ENCODE measurements around the gene MED13L. TPM values are rescaled to one million over a fixed set of nuclear protein-coding genes. Genes with fewer than 3 reads are reported as not detected.

The MED13L gene
- total and polyA plus RNA-seq, 2 donors (not counting 1 experiment from before 2014, with no cell fraction given): 20.3 to 207 TPM

GRCh38 chr12:115988625-115989563 is 288.6 kb downstream of the MED13L start:
- Histone ChIP-seq H3K79me2 (ENCODE audit: control insufficient read depth, insufficient read depth, low read length) (peaks cover 31% of the 10 kb centered on the region), H3K9ac (ENCODE audit: low read length) (peak overlapping the region; percentile 16), H3K9me3 (ENCODE audit: control extremely low read depth in 1 of 3, control insufficient read depth in 2 of 3, insufficient read depth in 1 of 3, low read length in 2 of 3) (no peaks in the 10 kb centered on the region), H3K36me3 (replicated peaks in 1 of 2; ENCODE audit: control extremely low read depth in 1 of 2, control insufficient read depth in 1 of 2, extremely low read depth in 1 of 2, insufficient read depth in 2 of 2, low read length in 1 of 2) (peaks cover 28 to 69% of the 10 kb centered on the region in 2 experiments), H4K20me1 (ENCODE audit: control insufficient read depth, insufficient read depth, low read length, poor library complexity, severe bottlenecking) (peaks cover 22% of the 10 kb centered on the region), H3K27me3 (replicated peaks in 1 of 4; ENCODE audit: control extremely low read depth in 1 of 4, control insufficient read depth in 3 of 4, insufficient read depth in 4 of 4, low read length in 3 of 4) (no peaks in the 10 kb centered on the region), H3K4me3 (ENCODE audit: control extremely low read depth in 1 of 5, extremely low read depth in 1 of 5, insufficient read depth in 1 of 5, low read depth in 2 of 5, low read length in 4 of 5) (no peak overlapping the region), H2AFZ (ENCODE audit: insufficient read depth, low read depth, low read length, poor library complexity, severe bottlenecking) (no peak overlapping the region), H3K27ac (ENCODE audit: low read length in 2 of 2) (peak overlapping the region in 1 of 2 donors; percentile 46), H3K4me2 (replicated peaks; ENCODE audit: low read depth, low read length, poor library complexity, severe bottlenecking) (peak overlapping the region; percentile 35), H3K4me1 (ENCODE audit: control insufficient read depth in 2 of 2, insufficient read depth in 2 of 2, low read length in 2 of 2) (peaks cover 18 to 19% of the 10 kb centered on the region in 2 donors)
- Mint-ChIP-seq H3K9me3 (ENCODE audit: insufficient read depth) (no peaks in the 10 kb centered on the region), H3K4me1 (peaks cover 28% of the 10 kb centered on the region), H3K27ac (peak overlapping the region; percentile 57), H3K4me3 (peak overlapping the region; percentile 3), H3K27me3 (no peaks in the 10 kb centered on the region)
- ATAC-seq (ENCODE audit: low read depth) (peak; percentile 71), DNase-seq (peak; percentile 52)
- ChIA-PET CTCF (interaction anchor here (0.5 to 1.5 kb wide), 4 partner anchors 9 to 13 kb away, joined by 3 to 7 read pairs (median 4); no protein-coding TSS in a partner anchor), POLR2A (interaction anchor here (1.1 kb wide), 1 partner anchor 16 kb away, joined by 3 read pairs; no protein-coding TSS in a partner anchor)
- TF ChIP-seq EZH2 (IDR thresholded peaks at IDR 0.05; ENCODE audit: borderline replicate concordance, insufficient read depth, low read depth, low read length, poor library complexity, severe bottlenecking): no peak
- no peak for TF ChIP-seq CTCF (IDR thresholded peaks at IDR 0.05)
- 75% methylated on average over 8 of the region's 8 CpGs for WGBS (ENCODE audit: insufficient coverage)
- intact Hi-C loops (cut with micrococcal nuclease): no loop called here

GRCh38 chr12:115988212-115988611 is 289.3 kb downstream of the MED13L start:
- Mint-ChIP-seq H3K4me3 (no peak overlapping the region), H3K4me1 (peaks cover 28% of the 10 kb centered on the region), H3K27me3 (no peaks in the 10 kb centered on the region), H3K27ac (peak overlapping the region; percentile 16), H3K9me3 (ENCODE audit: insufficient read depth) (no peaks in the 10 kb centered on the region)
- intact Hi-C loops (cut with micrococcal nuclease): no loop called here
- Histone ChIP-seq H3K4me1 (ENCODE audit: control insufficient read depth in 2 of 2, insufficient read depth in 2 of 2, low read length in 2 of 2) (peaks cover 18 to 19% of the 10 kb centered on the region in 2 donors), H2AFZ (ENCODE audit: insufficient read depth, low read depth, low read length, poor library complexity, severe bottlenecking) (no peak overlapping the region), H3K27me3 (replicated peaks in 1 of 4; ENCODE audit: control extremely low read depth in 1 of 4, control insufficient read depth in 3 of 4, insufficient read depth in 4 of 4, low read length in 3 of 4) (no peaks in the 10 kb centered on the region), H3K4me3 (ENCODE audit: control extremely low read depth in 1 of 5, extremely low read depth in 1 of 5, insufficient read depth in 1 of 5, low read depth in 2 of 5, low read length in 4 of 5) (no peak overlapping the region), H3K27ac (ENCODE audit: low read length in 2 of 2) (peak overlapping the region in 1 of 2 donors; percentile 45), H3K9me3 (ENCODE audit: control extremely low read depth in 1 of 3, control insufficient read depth in 2 of 3, insufficient read depth in 1 of 3, low read length in 2 of 3) (no peaks in the 10 kb centered on the region), H3K9ac (ENCODE audit: low read length) (no peak overlapping the region), H4K20me1 (ENCODE audit: control insufficient read depth, insufficient read depth, low read length, poor library complexity, severe bottlenecking) (peaks cover 22% of the 10 kb centered on the region), H3K4me2 (replicated peaks; ENCODE audit: low read depth, low read length, poor library complexity, severe bottlenecking) (peak overlapping the region; percentile 35), H3K36me3 (replicated peaks in 1 of 2; ENCODE audit: control extremely low read depth in 1 of 2, control insufficient read depth in 1 of 2, extremely low read depth in 1 of 2, insufficient read depth in 2 of 2, low read length in 1 of 2) (peaks cover 29 to 70% of the 10 kb centered on the region in 2 experiments), H3K79me2 (ENCODE audit: control insufficient read depth, insufficient read depth, low read length) (peaks cover 31% of the 10 kb centered on the region)
- no CpG with 5 or more reads among the region's 2 CpGs for WGBS (ENCODE audit: insufficient coverage)
- TF ChIP-seq CTCF (IDR thresholded peaks at IDR 0.05): no peak
- TF ChIP-seq EZH2 (IDR thresholded peaks at IDR 0.05; ENCODE audit: borderline replicate concordance, insufficient read depth, low read depth, low read length, poor library complexity, severe bottlenecking): no peak
- POLR2A ChIA-PET: no interaction called here
- CTCF ChIA-PET: interaction anchor here (1.1 to 1.5 kb wide), 3 partner anchors 8 to 720 kb away, joined by 3 to 4 read pairs (median 4); no protein-coding TSS in a partner anchor
- DNase-seq: no peak
- no peak for ATAC-seq (ENCODE audit: low read depth)

Data from B cell (primary cell).